Liver (tissue), 9 donors: ENCODE measurements around the gene TPD52L2. TPM values are rescaled to one million over a fixed set of nuclear protein-coding genes. Genes with fewer than 3 reads are reported as not detected.

ENCODE experiments used
- DNase-seq: peaks from one replicate; pipeline ENCODE4 v3.0.0-alpha.2; 2017; ENCODE audit warnings: low spot score
- H3K27ac ChIP-seq, 2 donors: one replicate each; pipeline ENCODE4 v1.7.0; 2013; ENCODE audit warnings: inconsistent platforms in 2 of 2, low read length in 2 of 2, control low read depth in 1 of 2, low read depth in 1 of 2, mild to moderate bottlenecking in 1 of 2
- H3K27me3 ChIP-seq, 4 donors: one replicate each; pipeline versions ENCODE4 v1.6.1 to v1.7.0; 2013; ENCODE audit warnings: low read length in 3 of 4, inconsistent platforms in 1 of 4, mild to moderate bottlenecking in 1 of 4, moderate library complexity in 1 of 4; ENCODE audit not compliant: control insufficient read depth in 4 of 4, insufficient read depth in 4 of 4
- H3K36me3 ChIP-seq, 4 donors: one replicate each; pipeline versions ENCODE4 v1.6.1 to v1.7.0; 2013; ENCODE audit warnings: low read length in 3 of 4, mild to moderate bottlenecking in 3 of 4, low read depth in 1 of 4, moderate library complexity in 1 of 4; ENCODE audit not compliant: control insufficient read depth in 4 of 4, insufficient read depth in 3 of 4
- H3K4me1 ChIP-seq, 4 donors: one replicate each; pipeline versions ENCODE4 v1.6.1 to v1.7.0; 2013; ENCODE audit warnings: low read length in 3 of 4, mild to moderate bottlenecking in 3 of 4, moderate library complexity in 1 of 4; ENCODE audit not compliant: control insufficient read depth in 4 of 4, insufficient read depth in 4 of 4
- H3K4me3 ChIP-seq, 3 donors: one replicate each; pipeline versions ENCODE4 v1.6.1 to v1.7.0; 2013; ENCODE audit warnings: low read length in 3 of 3, control low read depth in 1 of 3, low read depth in 1 of 3, mild to moderate bottlenecking in 1 of 3
- H3K9ac ChIP-seq, 2 donors: one replicate each; pipeline ENCODE4 v1.7.0; 2013; ENCODE audit warnings: low read length in 2 of 2, mild to moderate bottlenecking in 2 of 2, moderate library complexity in 2 of 2, control low read depth in 1 of 2, low read depth in 1 of 2
- H3K9me3 ChIP-seq, 4 donors: one replicate each; pipeline versions ENCODE4 v1.6.1 to v1.7.0; 2013; ENCODE audit warnings: low read length in 3 of 4; ENCODE audit not compliant: control insufficient read depth in 4 of 4
- CTCF ChIP-seq: fragments of 150-350 bp; IDR thresholded peaks from 2 replicates; pipeline ENCODE4 v1.5.1; 2017; ENCODE audit warnings: improper control_type of control experiment, low read depth, low read length; ENCODE audit not compliant: missing input control
- EGR1 ChIP-seq, 2 donors: IDR thresholded peaks; 2 replicates each; pipeline ENCODE4 v1.6.1; 2016 to 2018; ENCODE audit warnings: antibody characterized with exemption in 2 of 2, low read depth in 2 of 2
- FOXA1 ChIP-seq: IDR thresholded peaks from 2 replicates; pipeline ENCODE4 v1.6.1; 2016; ENCODE audit warnings: antibody characterized with exemption
- FOXA2 ChIP-seq: IDR thresholded peaks from 2 replicates; pipeline ENCODE4 v1.6.1; 2016; ENCODE audit warnings: antibody characterized with exemption
- GABPA ChIP-seq, 2 donors: IDR thresholded peaks in 1 of 2; conservative IDR thresholded peaks in 1 of 2; 2 replicates each; pipeline ENCODE4 v1.6.1; 2016; ENCODE audit warnings: antibody characterized with exemption in 2 of 2, mild to moderate bottlenecking in 1 of 2, moderate library complexity in 1 of 2
- HNF4A ChIP-seq, 2 donors: conservative IDR thresholded peaks; 2 replicates each; pipeline ENCODE4 v1.6.1; 2016; ENCODE audit warnings: antibody characterized with exemption in 2 of 2, mild to moderate bottlenecking in 2 of 2
- HNF4G ChIP-seq: IDR thresholded peaks from 2 replicates; pipeline ENCODE4 v1.6.1; 2016; ENCODE audit warnings: antibody characterized with exemption
- JUND ChIP-seq, 2 donors: IDR thresholded peaks; 2 replicates each; pipeline ENCODE4 v1.6.1; 2016; ENCODE audit warnings: antibody characterized with exemption in 2 of 2
- NR2F2 ChIP-seq: IDR thresholded peaks from 2 replicates; pipeline ENCODE4 v1.6.1; 2016; ENCODE audit warnings: antibody characterized with exemption
- RAD21 ChIP-seq, 2 donors: IDR thresholded peaks; 2 replicates each; pipeline ENCODE4 v1.6.1; 2016; ENCODE audit warnings: antibody characterized with exemption in 2 of 2, mild to moderate bottlenecking in 2 of 2
- REST ChIP-seq: IDR thresholded peaks from 2 replicates; pipeline ENCODE4 v1.6.1; 2016; ENCODE audit warnings: antibody characterized with exemption, mild to moderate bottlenecking
- RXRA ChIP-seq, 2 donors: IDR thresholded peaks; 2 replicates each; pipeline ENCODE4 v1.6.1; 2017 to 2018; ENCODE audit warnings: antibody characterized with exemption in 2 of 2, mild to moderate bottlenecking in 1 of 2
- SP1 ChIP-seq: IDR thresholded peaks from 2 replicates; pipeline ENCODE4 v1.6.1; 2018; ENCODE audit warnings: antibody characterized with exemption, mild to moderate bottlenecking
- TAF1 ChIP-seq: conservative IDR thresholded peaks from 2 replicates; pipeline ENCODE4 v1.6.1; 2016; ENCODE audit warnings: antibody characterized with exemption, mild to moderate bottlenecking
- YY1 ChIP-seq: IDR thresholded peaks from 2 replicates; pipeline ENCODE4 v1.6.1; 2016; ENCODE audit warnings: antibody characterized with exemption, mild to moderate bottlenecking
- WGBS: extraction: QIAGEN DNeasy Blood & Tissue Kit; methylation state at CpG from one replicate; pipeline ENCODE4 v1.1.7; 2013; 5-methylcytosine and 5-hydroxymethylcytosine counted together
- polyA plus RNA-seq, 2 donors: library from polyadenylated mRNA; stranded (reverse) in 1 of 2; unstranded in 1 of 2; fragments of 200-250 nt in 1 of 2; fragments of >200 nt in 1 of 2; fragmentation: Nextera tagmentation in 1 of 2; extraction: Ambion mirVana in 1 of 2; gene quantifications; one replicate each; pipeline versions ENCODE4 v1.2.1 to v1.2.3, GENCODE V29; 2013 to 2015
- total RNA-seq, 2 donors: library from RNA; depleted of rRNA; stranded (reverse); fragments of >200 nt; gene quantifications; one replicate each; pipeline ENCODE4 v1.2.3, GENCODE V29; 2014
- TF ChIP-seq, protein P1 (sequence below): IDR thresholded peaks from 2 replicates; pipeline ENCODE4 v1.6.1; 2016; ENCODE audit warnings: antibody characterized with exemption
- TF ChIP-seq, protein P2 (sequence below): IDR thresholded peaks from 2 replicates; pipeline ENCODE4 v1.6.1; 2016; ENCODE audit warnings: antibody characterized with exemption
- TF ChIP-seq, protein P3 (sequence below): IDR thresholded peaks from 2 replicates; pipeline ENCODE4 v1.6.1; 2016; ENCODE audit warnings: antibody characterized with exemption
- donor health status: healthy.
- donor health status: healthy.
- donor health status: healthy.
- donor health status: healthy.
- donor health status: healthy.

Gene TPD52L2
- total and polyA plus RNA-seq, 4 donors = 12.3 to 33.0 (median 28.2) TPM

DNA sequence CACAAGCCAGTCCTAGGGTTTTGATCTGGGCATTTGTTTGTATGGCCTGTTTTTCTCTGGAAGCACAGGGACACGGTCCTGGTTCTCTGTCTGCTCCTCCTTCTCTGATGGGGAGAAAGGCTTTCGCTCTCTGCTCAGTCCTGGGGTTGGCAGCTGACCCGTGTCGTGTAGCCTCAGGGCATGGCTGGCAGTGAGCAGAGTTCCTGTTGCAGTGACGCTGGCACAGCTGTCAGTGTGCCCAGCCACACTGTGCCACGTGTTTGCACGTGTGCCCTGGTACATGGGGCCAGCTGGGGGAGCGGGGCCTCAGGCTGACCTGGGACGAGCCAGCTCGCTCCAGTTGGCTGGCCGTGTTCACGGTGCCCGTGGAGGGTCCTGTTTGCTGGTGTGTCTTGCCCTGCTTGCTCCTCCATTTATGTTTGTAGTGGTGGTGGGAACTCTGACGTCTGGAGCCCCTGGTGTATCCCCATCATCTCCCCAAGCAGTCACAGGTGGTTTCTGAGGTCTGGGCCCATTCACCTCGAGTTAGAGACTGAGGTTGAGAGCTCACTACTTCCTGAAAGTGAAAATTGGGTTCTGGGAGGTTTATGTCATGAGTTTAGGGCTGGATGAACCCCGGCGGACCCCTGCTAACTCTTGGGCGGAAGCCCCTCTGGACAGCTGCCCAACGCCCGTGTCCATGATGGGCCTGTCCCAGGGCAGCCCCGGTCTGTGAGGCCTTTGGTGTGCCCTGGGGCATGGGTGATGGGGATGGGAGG, 19.6 kb downstream of the TPD52L2 start (continued):
- TF ChIP-seq EGR1 (IDR thresholded peaks at IDR 0.05; ENCODE audit: low read depth in 2 of 2) (no peak), FOXA1 (no peak), JUND (IDR thresholded peaks at IDR 0.05) (no peak), RAD21 (IDR thresholded peaks at IDR 0.05) (no peak), YY1 (no peak), CTCF (no peak), HNF4G (no peak), RXRA (IDR thresholded peaks at IDR 0.05) (peak in 1 of 2 donors; percentile 83), TAF1 (no peak)
- TF ChIP-seq, protein P1, sequence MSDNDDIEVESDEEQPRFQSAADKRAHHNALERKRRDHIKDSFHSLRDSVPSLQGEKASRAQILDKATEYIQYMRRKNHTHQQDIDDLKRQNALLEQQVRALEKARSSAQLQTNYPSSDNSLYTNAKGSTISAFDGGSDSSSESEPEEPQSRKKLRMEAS = no peak

GRCh38 chr20:63885264-63886053, 20.4 kb downstream of the TPD52L2 start:
- Histone ChIP-seq H3K4me3 (no peak overlapping the region), H3K4me1 (peaks cover 4 to 16% (median 13%) of the 10 kb centered on the region in 4 donors), H3K36me3 (peaks cover 0 to 61% (median 16%) of the 10 kb centered on the region in 4 donors), H3K27ac (no peak overlapping the region), H3K27me3 (no peaks in the 10 kb centered on the region), H3K9ac (no peak overlapping the region), H3K9me3 (no peaks in the 10 kb centered on the region)
- DNase-seq = no peak
- 92% methylated on average over 27 of the region's 27 CpGs for WGBS
- TF ChIP-seq FOXA1 = no peak
- TF ChIP-seq JUND (IDR thresholded peaks at IDR 0.05) = no peak
- TF ChIP-seq EGR1 (IDR thresholded peaks at IDR 0.05; ENCODE audit: low read depth in 2 of 2) = no peak
- TF ChIP-seq HNF4A (conservative IDR thresholded peaks at IDR 0.05) = no peak
- no peak for TF ChIP-seq SP1
- TF ChIP-seq REST = no peak
- TF ChIP-seq HNF4G = no peak
- TF ChIP-seq, protein P2, sequence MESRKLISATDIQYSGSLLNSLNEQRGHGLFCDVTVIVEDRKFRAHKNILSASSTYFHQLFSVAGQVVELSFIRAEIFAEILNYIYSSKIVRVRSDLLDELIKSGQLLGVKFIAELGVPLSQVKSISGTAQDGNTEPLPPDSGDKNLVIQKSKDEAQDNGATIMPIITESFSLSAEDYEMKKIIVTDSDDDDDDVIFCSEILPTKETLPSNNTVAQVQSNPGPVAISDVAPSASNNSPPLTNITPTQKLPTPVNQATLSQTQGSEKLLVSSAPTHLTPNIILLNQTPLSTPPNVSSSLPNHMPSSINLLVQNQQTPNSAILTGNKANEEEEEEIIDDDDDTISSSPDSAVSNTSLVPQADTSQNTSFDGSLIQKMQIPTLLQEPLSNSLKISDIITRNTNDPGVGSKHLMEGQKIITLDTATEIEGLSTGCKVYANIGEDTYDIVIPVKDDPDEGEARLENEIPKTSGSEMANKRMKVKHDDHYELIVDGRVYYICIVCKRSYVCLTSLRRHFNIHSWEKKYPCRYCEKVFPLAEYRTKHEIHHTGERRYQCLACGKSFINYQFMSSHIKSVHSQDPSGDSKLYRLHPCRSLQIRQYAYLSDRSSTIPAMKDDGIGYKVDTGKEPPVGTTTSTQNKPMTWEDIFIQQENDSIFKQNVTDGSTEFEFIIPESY = no peak
- TF ChIP-seq YY1 = no peak
- TF ChIP-seq NR2F2 = no peak
- TF ChIP-seq GABPA (IDR thresholded peaks at IDR 0.05 in 1 of 2, conservative IDR thresholded peaks at IDR 0.05 in 1 of 2) = no peak
- TF ChIP-seq RXRA (IDR thresholded peaks at IDR 0.05) = no peak
- no peak for TF ChIP-seq FOXA2
- no peak for TF ChIP-seq CTCF
- TF ChIP-seq, protein P1 = no peak
- TF ChIP-seq, protein P3, sequence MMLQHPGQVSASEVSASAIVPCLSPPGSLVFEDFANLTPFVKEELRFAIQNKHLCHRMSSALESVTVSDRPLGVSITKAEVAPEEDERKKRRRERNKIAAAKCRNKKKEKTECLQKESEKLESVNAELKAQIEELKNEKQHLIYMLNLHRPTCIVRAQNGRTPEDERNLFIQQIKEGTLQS = no peak
- no peak for TF ChIP-seq RAD21 (IDR thresholded peaks at IDR 0.05)
